ENCODE results near the gene TFAP2B.

TFAP2B gene

GRCh38 chr6:50829049-50829448 lies 10.4 kb downstream of the TFAP2B start:
- WGBS (ENCODE audit: extremely low coverage, insufficient coverage, insufficient read length), result no CpG with 5 or more reads among the region's 2 CpGs
- H4K12ac ChIP-seq (ENCODE audit: low read depth, low read length), result no peak overlapping the region
- no peak overlapping the region for H3K4me2 ChIP-seq (ENCODE audit: low read length)

DNA sequence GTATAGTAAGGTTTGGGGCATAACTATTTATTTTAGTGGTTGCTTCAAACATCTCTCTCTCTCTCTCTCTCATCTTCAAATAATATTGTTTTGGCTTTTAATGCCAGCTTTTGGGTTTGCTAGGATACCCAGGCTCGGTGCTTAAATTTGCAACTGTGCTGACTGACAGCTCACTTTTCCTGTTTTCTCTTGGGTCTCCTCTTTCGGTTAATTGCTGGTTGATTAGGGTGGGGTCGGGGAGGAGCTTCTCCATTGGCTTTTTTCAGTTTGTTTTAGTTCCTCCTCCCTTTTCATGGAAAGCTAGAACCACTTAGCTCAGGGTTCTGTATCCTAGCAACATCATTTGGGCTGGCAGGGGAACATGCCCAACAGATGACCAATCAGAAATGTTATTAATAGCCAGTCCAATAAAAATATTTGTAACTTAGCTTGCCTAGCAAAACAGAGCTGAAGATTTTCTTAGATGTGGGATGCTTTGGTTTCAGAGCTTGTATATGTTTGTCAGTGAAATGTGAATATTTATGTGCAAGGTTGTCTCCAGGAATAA lies 11.3 kb downstream of the TFAP2B start:
- H2BK120ac ChIP-seq (ENCODE audit: insufficient read depth, low read length, poor library complexity), result no peak overlapping the region
- H2AK5ac ChIP-seq (ENCODE audit: low read length), result no peak overlapping the region
- no peaks in the 10 kb centered on the region for H3K9me3 ChIP-seq (ENCODE audit: insufficient read depth, low read depth, low read length)
- H2AFZ ChIP-seq (ENCODE audit: insufficient read depth, low read length, poor library complexity), result no peak overlapping the region
- DNase-seq, result no peak
- H4K12ac ChIP-seq (ENCODE audit: low read depth, low read length), result no peak overlapping the region
- H3K36me3 ChIP-seq (ENCODE audit: control insufficient read depth in 1 of 2, insufficient read depth in 2 of 2, low read length in 2 of 2), result no peaks in the 10 kb centered on the region
- no peak overlapping the region for H3K4me3 ChIP-seq (ENCODE audit: low read depth, low read length)
- no CpG with 5 or more reads among the region's 3 CpGs for WGBS (ENCODE audit: extremely low coverage, insufficient coverage, insufficient read length)
- H3K79me1 ChIP-seq (ENCODE audit: low read length), result no peaks in the 10 kb centered on the region
- peaks cover 3% of the 10 kb centered on the region in 2 experiments for H3K4me1 ChIP-seq (ENCODE audit: control insufficient read depth in 1 of 2, insufficient read depth in 2 of 2, low read length in 2 of 2)
- no peaks in the 10 kb centered on the region for H3K79me2 ChIP-seq (ENCODE audit: control insufficient read depth, insufficient read depth, low read length, poor library complexity)
- H3K23ac ChIP-seq (ENCODE audit: low read length), result no peak overlapping the region
- H4K91ac ChIP-seq (ENCODE audit: low read depth, low read length), result no peak overlapping the region
- no peak overlapping the region for H3K27ac ChIP-seq (ENCODE audit: low read depth, low read length)
- no peak overlapping the region for H3K14ac ChIP-seq (ENCODE audit: low read length)
- H2BK5ac ChIP-seq (ENCODE audit: low read depth, low read length, poor library complexity), result no peak overlapping the region
- no peak overlapping the region for H3K4me2 ChIP-seq (ENCODE audit: low read length)
- no peak overlapping the region for H3K4ac ChIP-seq (ENCODE audit: low read depth, low read length)
- no peak overlapping the region for H4K8ac ChIP-seq (ENCODE audit: low read depth, low read length)
- no peak overlapping the region for H3K18ac ChIP-seq (ENCODE audit: low read length)
- no peak overlapping the region for H2BK12ac ChIP-seq (ENCODE audit: low read length)
- H3K9ac ChIP-seq (ENCODE audit: low read length), result no peak overlapping the region
- peaks cover 3% of the 10 kb centered on the region for H3K27me3 ChIP-seq (ENCODE audit: insufficient read depth, low read length)

More at GRCh38 chr6:50829049-50829448, 10.4 kb downstream of the TFAP2B start:
- no peak overlapping the region for H4K91ac ChIP-seq (ENCODE audit: low read depth, low read length)
- no peaks in the 10 kb centered on the region for H3K79me2 ChIP-seq (ENCODE audit: control insufficient read depth, insufficient read depth, low read length, poor library complexity)
- H3K9me3 ChIP-seq (ENCODE audit: insufficient read depth, low read depth, low read length), result no peaks in the 10 kb centered on the region
- H2BK5ac ChIP-seq (ENCODE audit: low read depth, low read length, poor library complexity), result no peak overlapping the region
- no peak overlapping the region for H3K18ac ChIP-seq (ENCODE audit: low read length)
- no peak overlapping the region for H3K9ac ChIP-seq (ENCODE audit: low read length)
- no peak overlapping the region for H2AK5ac ChIP-seq (ENCODE audit: low read length)
- no peak for DNase-seq
- H3K79me1 ChIP-seq (ENCODE audit: low read length), result no peaks in the 10 kb centered on the region
- H3K23ac ChIP-seq (ENCODE audit: low read length), result no peak overlapping the region
- H3K27ac ChIP-seq (ENCODE audit: low read depth, low read length), result no peak overlapping the region
- no peak overlapping the region for H3K14ac ChIP-seq (ENCODE audit: low read length)
- H4K8ac ChIP-seq (ENCODE audit: low read depth, low read length), result no peak overlapping the region
- H3K4ac ChIP-seq (ENCODE audit: low read depth, low read length), result no peak overlapping the region
- no peak overlapping the region for H2BK12ac ChIP-seq (ENCODE audit: low read length)
- H3K27me3 ChIP-seq (ENCODE audit: insufficient read depth, low read length), result peaks cover 3% of the 10 kb centered on the region
- no peak overlapping the region for H3K4me3 ChIP-seq (ENCODE audit: low read depth, low read length)
- H3K36me3 ChIP-seq (ENCODE audit: control insufficient read depth in 1 of 2, insufficient read depth in 2 of 2, low read length in 2 of 2), result no peaks in the 10 kb centered on the region
- H2AFZ ChIP-seq (ENCODE audit: insufficient read depth, low read length, poor library complexity), result no peak overlapping the region
- peaks cover 3% of the 10 kb centered on the region in 2 experiments for H3K4me1 ChIP-seq (ENCODE audit: control insufficient read depth in 1 of 2, insufficient read depth in 2 of 2, low read length in 2 of 2)
- no peak overlapping the region for H2BK120ac ChIP-seq (ENCODE audit: insufficient read depth, low read length, poor library complexity)

DNA sequence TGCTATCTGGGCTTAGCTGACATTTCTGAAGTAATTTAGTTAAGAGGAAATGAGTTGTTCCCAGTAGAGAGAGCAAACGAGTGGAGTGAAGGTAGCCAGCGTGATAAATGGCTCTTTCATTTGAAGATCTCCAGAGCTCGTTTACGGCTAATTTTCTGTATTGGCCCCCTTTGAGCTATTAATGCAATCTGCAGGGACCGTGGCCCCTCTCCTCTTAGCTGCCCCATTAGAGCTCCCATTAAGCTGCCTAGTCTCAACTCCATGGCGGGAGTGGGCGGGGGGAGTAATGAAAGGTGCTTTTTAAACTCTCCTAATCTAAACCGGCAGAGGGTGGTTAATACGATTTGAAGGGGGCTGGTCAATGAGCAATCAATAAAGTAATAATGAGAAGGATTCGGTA lies 12.5 kb downstream of the TFAP2B start:
- H2AK5ac ChIP-seq (ENCODE audit: low read length), result no peak overlapping the region
- H3K9me3 ChIP-seq (ENCODE audit: insufficient read depth, low read depth, low read length), result no peaks in the 10 kb centered on the region
- WGBS (ENCODE audit: extremely low coverage, insufficient coverage, insufficient read length), result no CpG with 5 or more reads among the region's 10 CpGs

DNA sequence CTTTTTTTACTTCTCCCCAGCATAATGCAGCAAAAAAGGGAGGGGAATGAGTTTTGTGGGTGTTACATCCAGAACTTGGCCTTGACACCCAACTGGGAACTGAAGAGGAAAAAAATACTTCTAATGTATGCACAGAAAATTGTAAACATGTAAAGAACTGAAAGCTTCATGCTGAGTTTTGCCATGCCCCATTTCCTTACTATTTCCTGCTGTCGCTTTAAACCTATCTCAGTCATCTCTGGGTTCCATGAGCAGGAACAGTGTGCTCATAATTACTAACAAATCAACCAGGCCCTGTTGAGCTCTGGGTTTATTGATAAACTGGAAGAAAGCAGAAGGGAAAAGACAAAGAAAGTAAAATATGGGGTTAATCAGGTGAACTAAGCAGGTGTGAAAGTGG lies 14.2 kb downstream of the TFAP2B start:
- Histone ChIP-seq H4K12ac (ENCODE audit: low read depth, low read length) (no peak overlapping the region), H3K79me2 (ENCODE audit: control insufficient read depth, insufficient read depth, low read length, poor library complexity) (no peaks in the 10 kb centered on the region), H3K27ac (ENCODE audit: low read depth, low read length) (no peak overlapping the region), H3K4me2 (ENCODE audit: low read length) (no peak overlapping the region), H2BK120ac (ENCODE audit: insufficient read depth, low read length, poor library complexity) (no peak overlapping the region), H3K4me3 (ENCODE audit: low read depth, low read length) (no peak overlapping the region), H3K9me3 (ENCODE audit: insufficient read depth, low read depth, low read length) (no peaks in the 10 kb centered on the region), H4K91ac (ENCODE audit: low read depth, low read length) (no peak overlapping the region), H2AK5ac (ENCODE audit: low read length) (no peak overlapping the region), H2BK12ac (ENCODE audit: low read length) (no peak overlapping the region), H3K4me1 (ENCODE audit: control insufficient read depth in 1 of 2, insufficient read depth in 2 of 2, low read length in 2 of 2) (no peaks in the 10 kb centered on the region), H4K8ac (ENCODE audit: low read depth, low read length) (no peak overlapping the region), H3K4ac (ENCODE audit: low read depth, low read length) (no peak overlapping the region), H3K23ac (ENCODE audit: low read length) (no peak overlapping the region), H3K27me3 (ENCODE audit: insufficient read depth, low read length) (peaks cover 9% of the 10 kb centered on the region), H2AFZ (ENCODE audit: insufficient read depth, low read length, poor library complexity) (no peak overlapping the region), H3K36me3 (ENCODE audit: control insufficient read depth in 1 of 2, insufficient read depth in 2 of 2, low read length in 2 of 2) (no peaks in the 10 kb centered on the region), H2BK5ac (ENCODE audit: low read depth, low read length, poor library complexity) (no peak overlapping the region), H3K14ac (ENCODE audit: low read length) (no peak overlapping the region), H3K18ac (ENCODE audit: low read length) (no peak overlapping the region), H3K9ac (ENCODE audit: low read length) (no peak overlapping the region), H3K79me1 (ENCODE audit: low read length) (no peaks in the 10 kb centered on the region)
- DNase-seq, result no peak
- no CpG with 5 or more reads among the region's 1 CpG for WGBS (ENCODE audit: extremely low coverage, insufficient coverage, insufficient read length)

More for the DNA sequence above, 12.5 kb downstream of the TFAP2B start:
- Histone ChIP-seq H2BK5ac (ENCODE audit: low read depth, low read length, poor library complexity) (no peak overlapping the region), H3K36me3 (ENCODE audit: control insufficient read depth in 1 of 2, insufficient read depth in 2 of 2, low read length in 2 of 2) (no peaks in the 10 kb centered on the region), H2BK12ac (ENCODE audit: low read length) (no peak overlapping the region), H3K79me2 (ENCODE audit: control insufficient read depth, insufficient read depth, low read length, poor library complexity) (no peaks in the 10 kb centered on the region), H4K91ac (ENCODE audit: low read depth, low read length) (no peak overlapping the region), H3K4ac (ENCODE audit: low read depth, low read length) (no peak overlapping the region), H3K4me1 (ENCODE audit: control insufficient read depth in 1 of 2, insufficient read depth in 2 of 2, low read length in 2 of 2) (no peaks in the 10 kb centered on the region), H3K23ac (ENCODE audit: low read length) (no peak overlapping the region), H3K4me2 (ENCODE audit: low read length) (no peak overlapping the region), H3K14ac (ENCODE audit: low read length) (no peak overlapping the region), H4K8ac (ENCODE audit: low read depth, low read length) (no peak overlapping the region), H2BK120ac (ENCODE audit: insufficient read depth, low read length, poor library complexity) (no peak overlapping the region), H2AFZ (ENCODE audit: insufficient read depth, low read length, poor library complexity) (no peak overlapping the region), H4K12ac (ENCODE audit: low read depth, low read length) (no peak overlapping the region), H3K4me3 (ENCODE audit: low read depth, low read length) (no peak overlapping the region), H3K9ac (ENCODE audit: low read length) (no peak overlapping the region), H3K27me3 (ENCODE audit: insufficient read depth, low read length) (peaks cover 2% of the 10 kb centered on the region), H3K27ac (ENCODE audit: low read depth, low read length) (no peak overlapping the region), H3K18ac (ENCODE audit: low read length) (no peak overlapping the region), H3K79me1 (ENCODE audit: low read length) (no peaks in the 10 kb centered on the region)
- DNase-seq, result no peak
